Right renal cortex interstitium (tissue), 3 donors: ENCODE data around the gene GRIFIN. TPM values are rescaled to one million over a fixed set of nuclear protein-coding genes. Genes with fewer than 3 reads are reported as not detected.

Experiments
- DNase-seq, 3 donors: peaks; one replicate each; pipeline ENCODE4 v3.0.0-alpha.2; 2013; ENCODE audit warnings: low read depth in 3 of 3, low spot score in 2 of 3
- polyA plus RNA-seq, 3 donors: library from polyadenylated mRNA; unstranded; fragments of 120-200 nt; gene quantifications; one replicate each; pipeline ENCODE4 v1.2.1, GENCODE V29; 2013; ENCODE audit not compliant: insufficient read length in 3 of 3

The GRIFIN gene
- polyA plus RNA-seq = not detected

GRCh38 chr7:2476298-2476697 is at the start of gene GRIFIN:
Gene GRIFIN (minus strand): TSS chr7:2476398. CDS start chr7:2476383, 15 bp downstream.
- DNase-seq = no peak

GRCh38 chr7:2524808-2525657 is 48.8 kb upstream of the GRIFIN start:
- DNase-seq = no peak

- no peak for DNase-seq
Observed at GRCh38 chr7:2523941-2524807, 48.0 kb upstream of the GRIFIN start.

GRCh38 chr7:2523461-2523936 is 47.3 kb upstream of the GRIFIN start:
- DNase-seq = no peak

GRCh38 chr7:2522780-2523433 is 46.7 kb upstream of the GRIFIN start:
- DNase-seq = no peak

- no peak for DNase-seq
Observed at GRCh38 chr7:2521952-2522591, 45.9 kb upstream of the GRIFIN start.

- no peak for DNase-seq
Observed at GRCh38 chr7:2521341-2521745, 45.1 kb upstream of the GRIFIN start.

- DNase-seq = no peak
Observed at GRCh38 chr7:2520761-2521290, 44.6 kb upstream of the GRIFIN start.

- DNase-seq = no peak
Observed at GRCh38 chr7:2520131-2520760, 44.0 kb upstream of the GRIFIN start.

GRCh38 chr7:2519119-2519930 is 43.1 kb upstream of the GRIFIN start, which contains the start of gene LFNG:
Gene LFNG (plus strand): TSS chr7:2519774. CDS start chr7:2519862, 88 bp downstream.
- peak in 1 of 3 donors; percentile 77 for DNase-seq

- DNase-seq = no peak
Observed at GRCh38 chr7:2518737-2519118, 42.5 kb upstream of the GRIFIN start.

GRCh38 chr7:2517678-2518507 is 41.7 kb upstream of the GRIFIN start:
- DNase-seq = no peak

GRCh38 chr7:2517026-2517425 is 40.8 kb upstream of the GRIFIN start:
- DNase-seq = no peak

- no peak for DNase-seq
Observed at GRCh38 chr7:2516194-2516555, 40.0 kb upstream of the GRIFIN start.

GRCh38 chr7:2515424-2516193 is 39.4 kb upstream of the GRIFIN start:
- DNase-seq = no peak

- DNase-seq = no peak
Observed at GRCh38 chr7:2514473-2515423, 38.5 kb upstream of the GRIFIN start.
